ENCODE results near the gene PLEKHF1.
A peak's percentile ranks its signal among the peaks of the same experiment; 100 is the strongest.
"Not testable (repeated sequence)": the region's sequence is repeated elsewhere in the genome, so short reads cannot be mapped to it uniquely, and the experiment has no call there.

PLEKHF1 gene, protein sequence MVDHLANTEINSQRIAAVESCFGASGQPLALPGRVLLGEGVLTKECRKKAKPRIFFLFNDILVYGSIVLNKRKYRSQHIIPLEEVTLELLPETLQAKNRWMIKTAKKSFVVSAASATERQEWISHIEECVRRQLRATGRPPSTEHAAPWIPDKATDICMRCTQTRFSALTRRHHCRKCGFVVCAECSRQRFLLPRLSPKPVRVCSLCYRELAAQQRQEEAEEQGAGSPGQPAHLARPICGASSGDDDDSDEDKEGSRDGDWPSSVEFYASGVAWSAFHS

DNA sequence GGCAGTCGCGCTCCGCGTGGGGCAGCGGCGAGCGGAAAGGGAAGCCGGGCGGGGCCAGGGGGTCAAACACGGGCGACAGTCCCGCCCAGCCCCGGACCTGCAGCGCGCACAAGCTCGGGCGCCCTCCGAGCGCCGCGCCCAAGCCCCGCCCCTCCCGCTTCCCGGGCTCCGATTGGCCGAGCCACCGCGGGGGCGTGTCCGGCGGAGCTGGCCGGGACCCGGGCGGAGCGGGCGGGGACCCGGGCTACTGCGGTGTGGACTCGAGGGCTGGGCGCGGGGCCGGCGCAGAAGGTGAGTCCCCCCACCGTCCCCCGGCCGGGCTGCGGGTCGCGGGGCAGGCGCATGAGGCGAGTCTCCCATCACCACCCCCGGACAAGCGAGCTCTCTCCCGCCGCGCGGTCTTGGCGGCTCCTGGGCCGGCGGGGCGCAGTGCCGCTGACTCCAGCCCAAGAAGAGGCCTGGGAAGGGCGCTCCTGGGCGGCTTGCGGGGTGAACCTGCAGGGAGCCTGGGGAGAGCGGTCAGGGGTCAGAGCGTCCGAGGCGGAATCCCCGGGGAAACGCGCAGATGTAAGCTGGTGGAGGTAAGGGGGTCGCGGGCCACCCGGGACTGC lies at the start of gene PLEKHF1:
TSS of gene PLEKHF1 (plus strand) at position 247 of the 611 bp plus-strand sequence. CDS start 8,379 bp downstream, outside the sequence.
- peak; percentile 75 for DNase-seq (ENCODE audit: low read depth)

DNA sequence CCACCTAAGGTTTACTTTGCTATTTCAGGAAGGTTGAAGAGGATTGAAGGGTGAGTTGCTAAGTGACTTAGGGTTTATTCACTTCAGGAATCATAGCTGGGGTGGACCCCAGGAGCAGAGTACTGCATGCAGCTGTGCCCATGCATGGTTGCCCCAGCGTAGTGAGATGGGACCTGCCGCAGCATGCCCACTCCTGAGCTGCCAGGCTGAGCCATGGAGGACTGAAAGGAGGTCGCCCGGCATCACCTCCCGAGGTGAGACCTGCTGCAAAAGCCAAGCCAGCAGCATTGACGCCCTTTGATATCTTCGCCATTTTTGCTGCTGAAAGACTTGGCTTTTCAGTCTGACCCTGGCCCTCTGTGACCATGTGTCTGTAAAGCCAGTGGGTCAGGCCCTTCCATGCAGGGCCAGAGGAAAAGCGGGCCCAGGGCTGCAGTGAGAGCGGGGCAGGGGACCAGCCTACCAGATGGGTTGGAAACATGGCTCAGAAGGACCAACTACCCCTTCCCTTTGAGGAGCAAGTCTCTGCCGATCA lies 49.3 kb upstream of the PLEKHF1 start:
- DNase-seq (ENCODE audit: low read depth): no peak

DNA sequence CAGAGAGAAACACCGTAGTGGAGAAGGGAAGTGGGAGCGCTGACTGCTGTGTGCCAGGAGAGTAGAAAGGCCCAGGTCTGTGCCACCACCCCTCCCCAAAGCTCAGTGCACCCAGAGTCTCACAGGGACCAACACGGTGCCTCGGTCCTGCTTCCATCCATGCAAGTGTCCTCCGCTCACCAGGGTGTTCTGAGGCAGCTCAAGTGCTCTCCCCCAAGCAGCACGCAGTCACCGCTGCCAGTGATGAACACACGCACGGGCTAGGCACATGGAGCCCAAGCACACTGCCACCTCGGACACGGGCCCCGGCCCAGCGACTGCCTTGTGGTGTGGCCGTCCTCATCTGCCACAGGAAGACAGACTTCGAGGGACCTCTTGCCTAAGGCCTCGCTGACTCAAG lies 48.7 kb upstream of the PLEKHF1 start:
- DNase-seq (ENCODE audit: low read depth): no peak

DNA sequence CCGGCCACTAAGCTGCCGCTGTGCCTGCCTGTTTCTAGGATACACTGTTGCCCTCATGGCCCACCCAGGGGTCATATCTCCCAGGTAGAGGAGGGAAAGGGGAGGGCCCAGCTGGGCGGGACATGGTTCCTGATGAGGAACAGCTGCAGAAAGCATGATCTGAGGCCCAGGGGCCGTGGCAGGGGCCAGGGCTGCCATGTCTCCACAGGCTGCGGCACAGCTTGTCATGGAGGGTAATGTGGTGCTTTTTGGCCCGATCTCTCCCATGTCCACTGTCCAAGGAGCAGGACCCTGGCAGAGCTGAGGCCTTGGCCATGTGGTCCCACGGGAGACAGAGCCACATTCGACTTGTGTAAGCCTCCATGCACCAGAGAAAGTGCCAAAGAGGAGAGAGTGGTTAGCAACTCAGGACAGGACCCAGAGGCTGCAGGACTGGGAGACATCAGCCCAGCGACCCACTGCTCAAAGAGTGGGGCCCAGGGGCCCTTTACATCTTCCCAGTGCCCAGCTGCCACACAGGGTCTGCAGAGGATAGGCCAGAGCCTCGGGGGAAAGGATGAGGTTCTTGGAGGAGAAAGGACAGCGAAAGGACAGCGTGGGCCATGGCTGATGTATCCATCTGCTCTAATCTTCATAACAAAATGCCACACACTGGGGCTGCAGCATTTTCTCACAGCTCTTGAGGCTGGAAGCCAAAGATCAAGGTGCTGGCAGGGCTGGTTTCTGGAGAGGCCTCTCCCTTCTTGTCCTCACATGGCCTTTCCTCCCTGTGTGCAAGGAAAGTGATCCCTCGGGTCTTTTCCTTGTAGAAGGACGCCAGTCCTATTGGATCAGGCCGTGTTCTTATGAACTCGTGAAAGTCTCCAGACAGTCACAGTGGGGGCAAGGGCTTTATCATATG lies 47.6 kb upstream of the PLEKHF1 start:
- DNase-seq (ENCODE audit: low read depth): no peak

DNA sequence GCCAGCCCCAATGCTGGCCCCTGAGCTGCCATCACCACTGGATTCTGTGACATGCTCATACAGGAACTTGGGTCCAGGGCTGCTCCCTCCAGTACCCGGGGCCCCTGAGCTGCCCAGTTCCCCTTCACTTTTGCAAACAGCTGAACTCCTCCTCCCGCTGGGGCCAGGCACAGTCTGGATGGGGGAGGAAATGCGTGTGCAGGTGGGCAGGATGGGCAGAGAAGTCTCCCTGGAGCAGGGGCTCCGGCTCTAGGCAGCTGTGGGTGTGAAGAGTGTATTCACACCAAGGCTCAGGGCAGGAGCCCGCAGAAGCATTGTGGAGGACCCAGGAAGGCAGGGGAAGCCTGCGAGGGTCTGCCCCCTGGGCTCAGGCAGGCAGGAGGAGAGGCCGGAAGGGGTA lies 46.8 kb upstream of the PLEKHF1 start:
- DNase-seq (ENCODE audit: low read depth): no peak

DNA sequence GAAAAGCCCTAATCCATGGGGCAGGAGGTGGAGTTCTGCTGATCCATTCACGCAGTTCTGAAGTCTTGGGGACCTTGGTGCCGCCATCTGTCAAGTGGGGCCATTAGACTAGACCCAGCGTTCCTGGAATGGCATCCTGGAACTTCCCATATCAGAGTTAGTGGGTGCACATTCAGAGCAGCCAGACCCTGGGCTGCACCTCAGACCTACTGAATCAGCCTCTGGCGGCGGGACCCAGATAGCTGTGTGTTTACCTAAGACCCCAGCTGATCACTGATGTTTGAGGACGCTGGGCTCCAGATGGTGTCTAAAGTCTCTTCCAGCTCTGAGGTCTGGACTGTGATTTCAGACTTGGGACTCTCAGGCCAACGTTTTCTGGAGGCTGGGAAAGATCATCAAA lies 46.4 kb upstream of the PLEKHF1 start:
- DNase-seq (ENCODE audit: low read depth): no peak

DNA sequence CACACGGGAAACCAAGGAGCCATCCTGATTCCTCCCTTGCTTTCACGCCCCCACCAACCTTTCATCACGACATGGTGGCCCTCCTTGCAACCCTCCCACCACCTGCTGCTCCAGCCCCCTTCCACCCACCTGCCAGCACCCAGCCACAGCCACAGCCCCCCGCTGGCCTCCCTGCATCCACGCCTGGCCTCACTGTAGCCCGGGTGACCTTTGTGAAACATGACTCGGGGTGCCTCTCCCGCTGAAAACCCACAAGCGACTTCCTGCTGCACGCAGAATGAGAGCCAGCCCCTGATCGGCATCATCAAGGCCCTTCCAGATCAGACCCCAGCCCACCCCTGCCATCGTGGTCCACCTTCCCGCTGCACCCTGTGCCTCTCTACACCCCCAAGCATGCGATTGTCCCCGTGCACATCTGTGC lies 44.3 kb upstream of the PLEKHF1 start:
- DNase-seq (ENCODE audit: low read depth): peak; percentile 20

DNA sequence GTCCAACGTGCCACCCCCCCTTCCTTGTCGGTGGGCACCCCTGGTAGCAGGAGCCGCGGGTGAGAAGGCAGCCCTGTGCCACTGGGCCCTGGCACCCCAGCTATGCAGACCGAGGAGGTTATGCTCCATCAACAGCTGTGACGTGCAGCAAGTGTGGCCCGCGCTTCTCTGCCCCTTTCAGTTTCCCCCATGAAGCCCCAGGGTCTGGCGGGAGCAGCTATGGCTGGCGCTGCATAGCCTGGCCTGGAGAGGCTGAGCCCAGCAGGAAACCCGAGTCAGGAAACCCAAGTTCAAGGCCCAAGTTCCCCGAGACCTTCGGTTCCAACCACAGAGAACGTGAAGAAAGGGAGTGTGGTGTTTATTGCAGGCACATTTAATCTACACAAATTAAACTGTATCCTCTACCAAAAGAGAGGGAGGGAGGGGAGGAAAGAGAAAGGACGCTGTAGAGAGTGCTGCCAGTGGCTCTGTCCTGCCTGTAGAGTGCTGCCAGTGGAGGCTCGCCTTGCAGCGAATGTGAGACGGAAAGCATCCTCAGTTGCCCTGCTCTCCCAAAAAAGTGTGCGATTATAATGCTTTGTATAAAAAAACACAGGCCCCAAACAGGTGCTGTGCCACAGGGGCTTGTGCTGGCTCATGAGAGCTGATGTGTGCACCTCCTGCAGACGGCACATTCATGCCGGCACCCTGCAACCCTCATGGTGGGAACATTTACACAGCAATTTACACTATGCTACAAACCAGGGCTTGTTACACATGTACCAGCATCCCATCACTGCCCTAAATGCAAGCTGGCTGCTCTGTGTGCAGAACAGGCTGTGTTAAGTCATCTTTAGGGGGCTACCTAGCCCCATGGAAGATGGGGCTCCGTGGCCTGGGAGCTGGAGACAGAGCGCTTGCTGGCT lies 42.8 kb upstream of the PLEKHF1 start:
- DNase-seq (ENCODE audit: low read depth): no peak

GRCh38 chr19:29623726-29624488 lies 41.4 kb upstream of the PLEKHF1 start:
- DNase-seq (ENCODE audit: low read depth): peak; percentile 51

- no peak for DNase-seq (ENCODE audit: low read depth)
Observed at GRCh38 chr19:29624489-29625185, 40.6 kb upstream of the PLEKHF1 start.

DNA sequence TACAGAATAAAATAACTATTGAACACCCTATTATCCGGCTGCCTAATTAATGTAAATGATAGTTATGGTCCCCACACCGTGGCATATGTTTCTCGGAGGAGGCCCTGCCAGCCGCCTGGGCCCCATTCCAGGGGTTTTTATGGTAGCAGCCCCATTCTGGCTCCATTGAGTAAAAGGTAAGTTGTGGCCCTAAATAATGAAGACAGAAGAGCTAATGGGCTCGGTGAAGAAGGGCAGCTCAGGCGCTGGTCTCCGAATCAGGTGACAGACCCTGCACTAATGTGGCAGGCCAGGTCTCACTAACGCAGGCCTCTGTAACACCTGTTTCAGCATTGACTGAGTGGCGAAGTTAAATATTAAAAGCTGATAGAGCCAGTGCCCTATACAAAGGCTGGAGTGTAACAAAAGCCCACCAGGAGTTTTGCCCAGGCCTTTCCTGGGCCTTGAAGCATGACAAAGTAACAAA lies 40.0 kb upstream of the PLEKHF1 start:
- no peak for DNase-seq (ENCODE audit: low read depth)

DNA sequence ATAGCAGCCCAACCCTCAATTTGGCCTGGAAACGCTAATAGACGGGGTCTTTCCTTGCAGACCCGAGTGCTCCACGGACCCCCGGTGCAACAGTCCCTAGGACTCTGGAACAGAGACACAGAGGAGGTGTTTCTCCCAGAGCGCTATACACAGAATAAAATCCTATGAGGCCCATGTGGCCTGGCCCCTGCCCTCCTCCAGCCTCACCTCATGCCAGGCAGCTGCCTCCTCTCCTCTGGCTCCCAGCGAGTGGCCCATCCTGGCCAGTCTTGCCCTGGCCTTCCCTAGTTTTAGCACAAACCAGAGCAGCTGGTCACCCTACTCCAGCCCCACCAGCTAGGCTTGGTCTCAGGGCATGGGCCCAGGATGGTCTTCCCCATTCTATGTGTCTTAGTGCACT lies 38.9 kb upstream of the PLEKHF1 start:
- no peak for DNase-seq (ENCODE audit: low read depth)

DNA sequence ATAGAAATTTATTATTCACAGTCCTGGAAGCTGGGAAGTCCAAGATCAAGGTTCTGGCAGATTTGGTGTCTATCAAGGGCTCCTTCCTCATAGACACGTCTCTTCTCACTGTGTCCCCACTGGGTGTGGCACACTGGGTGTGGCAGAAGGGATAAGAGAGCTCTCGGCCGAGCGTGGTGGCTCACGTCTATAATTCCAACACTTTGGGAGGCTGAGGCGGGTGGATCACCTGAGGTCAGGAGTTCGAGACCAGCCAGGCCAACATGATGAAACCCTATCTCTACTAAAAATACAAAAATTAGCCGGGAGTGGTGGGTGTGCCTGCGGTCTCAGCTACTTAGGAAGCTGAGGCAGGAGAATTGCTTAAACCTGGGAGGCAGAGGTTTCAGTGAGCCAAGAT lies 38.4 kb upstream of the PLEKHF1 start:
- not testable (repeated sequence) for DNase-seq (ENCODE audit: low read depth)

DNA sequence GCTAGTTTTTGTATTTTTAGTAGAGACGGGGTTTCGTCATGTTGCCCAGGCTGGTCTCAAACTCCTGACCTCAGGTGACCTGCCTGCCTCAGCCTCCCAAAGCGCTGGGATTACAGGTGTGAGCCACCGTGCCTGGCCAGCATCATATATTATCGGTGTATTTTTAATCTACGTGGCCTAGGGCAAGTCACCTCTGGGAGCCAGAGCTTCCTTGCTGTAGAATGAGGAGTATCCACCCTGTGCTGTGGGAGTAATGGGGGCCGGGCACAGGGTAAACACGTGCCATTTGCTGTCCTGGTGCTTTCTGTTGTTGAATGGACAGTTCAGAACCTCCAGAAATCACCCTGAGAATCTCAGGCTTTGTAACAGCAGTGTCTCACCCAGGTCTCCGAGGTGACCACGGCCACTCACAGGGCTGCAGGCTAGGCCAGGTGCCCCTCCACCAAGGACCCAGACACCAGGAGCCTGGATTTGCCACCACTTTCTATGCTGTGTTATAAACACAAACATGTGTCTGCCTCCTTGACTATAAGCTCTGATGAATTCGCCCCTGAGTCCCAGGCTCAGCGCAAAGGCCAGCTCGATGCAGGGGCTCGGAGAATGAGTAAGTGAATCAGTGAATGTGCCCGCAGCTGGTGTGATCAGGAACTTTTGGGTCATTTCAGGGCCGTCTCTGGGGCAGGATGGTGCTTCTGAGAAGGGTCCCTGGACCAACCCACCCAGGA lies 36.4 kb upstream of the PLEKHF1 start:
- DNase-seq (ENCODE audit: low read depth): no peak

- no peak for DNase-seq (ENCODE audit: low read depth)
Observed at GRCh38 chr19:29629836-29630534, 35.3 kb upstream of the PLEKHF1 start.

DNA sequence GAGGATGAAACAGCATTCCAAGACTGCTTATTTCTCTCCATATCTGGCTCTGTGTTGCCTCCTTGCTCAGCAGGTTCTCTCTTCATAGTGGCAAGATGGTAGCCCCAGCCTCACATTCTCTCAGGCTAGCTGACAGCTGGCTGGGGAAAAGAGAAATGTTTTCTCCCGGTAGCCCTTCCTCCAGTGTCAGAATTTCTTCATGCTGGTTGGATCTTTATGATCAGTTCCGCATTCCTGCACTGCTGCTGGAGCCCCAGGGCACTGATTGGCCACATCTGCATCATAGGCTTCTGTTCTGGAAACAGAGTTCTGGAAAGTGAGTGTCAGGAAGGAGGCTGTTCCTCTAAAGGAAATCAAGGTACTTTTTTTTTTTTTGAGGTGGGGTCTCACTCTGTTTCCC lies 34.6 kb upstream of the PLEKHF1 start:
- DNase-seq (ENCODE audit: low read depth): no peak

- no peak for DNase-seq (ENCODE audit: low read depth)
Observed at GRCh38 chr19:29631450-29631849, 33.8 kb upstream of the PLEKHF1 start.

GRCh38 chr19:29634002-29634401 lies 31.3 kb upstream of the PLEKHF1 start:
- no peak for DNase-seq (ENCODE audit: low read depth)
